ENCODE results near the gene PDZD8. TPM values are rescaled to one million over a fixed set of nuclear protein-coding genes. Genes with fewer than 3 reads are reported as not detected.
"Not testable (repeated sequence)": the region's sequence is repeated elsewhere in the genome, so short reads cannot be mapped to it uniquely, and the experiment has no call there.

PDZD8 gene
- total and polyA plus RNA-seq, 2 experiments from 2014 or later = 4.7 to 12.9 TPM

DNA sequence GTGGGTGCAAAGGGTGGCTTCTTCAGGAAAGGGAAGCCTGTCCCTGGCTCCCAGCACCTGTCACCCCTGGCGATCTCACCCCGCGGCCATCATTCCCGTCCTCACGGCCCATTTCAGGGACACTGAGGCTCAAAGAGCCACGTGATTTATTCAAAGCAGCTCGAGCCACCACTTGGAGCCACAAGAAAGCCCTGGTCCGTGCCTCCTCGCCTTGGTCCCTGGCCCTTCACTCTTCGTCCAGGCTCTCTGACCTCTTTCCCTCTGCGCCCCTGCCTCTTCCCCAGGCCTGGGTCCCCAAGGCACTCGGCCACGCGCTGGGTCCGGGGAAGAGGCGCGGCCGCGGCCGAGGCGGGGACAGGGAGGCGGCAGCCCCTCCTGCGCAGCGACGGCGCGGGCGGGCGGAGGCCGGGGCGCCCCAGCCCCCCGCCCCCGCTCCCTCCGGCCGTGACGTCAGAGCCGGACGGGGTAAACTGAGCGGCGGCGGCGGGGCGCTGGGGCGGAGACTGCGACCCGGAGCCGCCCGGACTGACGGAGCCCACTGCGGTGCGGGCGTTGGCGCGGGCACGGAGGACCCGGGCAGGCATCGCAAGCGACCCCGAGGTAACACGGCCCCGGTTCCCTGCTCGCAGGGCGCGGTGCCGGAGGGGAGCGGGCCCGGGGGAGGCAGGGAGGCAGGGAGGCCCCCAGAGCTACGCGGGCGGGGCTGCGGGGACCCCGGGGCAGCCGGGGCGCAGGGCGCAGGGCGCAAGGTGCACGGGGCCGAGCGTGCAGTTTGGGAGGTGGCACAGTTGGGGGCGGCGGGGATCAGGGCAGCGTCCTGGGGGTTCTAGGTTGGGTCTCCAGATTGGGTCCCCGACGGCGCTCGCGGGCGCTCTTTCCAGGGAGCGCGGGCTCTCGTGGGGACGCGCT lies 134.4 kb downstream of the PDZD8 start, which contains the start of gene SLC18A2:
Gene SLC18A2, plus strand, starts transcription at position 494 of the 909 bp plus-strand sequence. CDS start 580 bp downstream, outside the sequence.
- no peak for DNase-seq (ENCODE audit: low read depth in 1 of 2, low spot score in 1 of 2)
- peak within 1 kb of the TSS; percentile 24 for H3K4me3 ChIP-seq

GRCh38 chr10:117239721-117240620 lies 135.3 kb downstream of the PDZD8 start:
- Histone ChIP-seq H3K4me3 (no peak overlapping the region), H3K4me1 (ENCODE audit: low read depth) (peaks cover 5% of the 10 kb centered on the region), H3K36me3 (no peaks in the 10 kb centered on the region), H3K27me3 (peaks cover 60% of the 10 kb centered on the region), H3K27ac (no peak overlapping the region), H3K9me3 (ENCODE audit: low read depth) (no peaks in the 10 kb centered on the region)
- TF ChIP-seq, protein P1, sequence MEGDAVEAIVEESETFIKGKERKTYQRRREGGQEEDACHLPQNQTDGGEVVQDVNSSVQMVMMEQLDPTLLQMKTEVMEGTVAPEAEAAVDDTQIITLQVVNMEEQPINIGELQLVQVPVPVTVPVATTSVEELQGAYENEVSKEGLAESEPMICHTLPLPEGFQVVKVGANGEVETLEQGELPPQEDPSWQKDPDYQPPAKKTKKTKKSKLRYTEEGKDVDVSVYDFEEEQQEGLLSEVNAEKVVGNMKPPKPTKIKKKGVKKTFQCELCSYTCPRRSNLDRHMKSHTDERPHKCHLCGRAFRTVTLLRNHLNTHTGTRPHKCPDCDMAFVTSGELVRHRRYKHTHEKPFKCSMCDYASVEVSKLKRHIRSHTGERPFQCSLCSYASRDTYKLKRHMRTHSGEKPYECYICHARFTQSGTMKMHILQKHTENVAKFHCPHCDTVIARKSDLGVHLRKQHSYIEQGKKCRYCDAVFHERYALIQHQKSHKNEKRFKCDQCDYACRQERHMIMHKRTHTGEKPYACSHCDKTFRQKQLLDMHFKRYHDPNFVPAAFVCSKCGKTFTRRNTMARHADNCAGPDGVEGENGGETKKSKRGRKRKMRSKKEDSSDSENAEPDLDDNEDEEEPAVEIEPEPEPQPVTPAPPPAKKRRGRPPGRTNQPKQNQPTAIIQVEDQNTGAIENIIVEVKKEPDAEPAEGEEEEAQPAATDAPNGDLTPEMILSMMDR (IDR thresholded peaks at IDR 0.05; ENCODE audit: low read depth, low read length) = no peak
- peak in 1 of 2 donors; percentile 40 for DNase-seq (ENCODE audit: low read depth in 1 of 2, low spot score in 1 of 2)

More for the DNA sequence above, 134.4 kb downstream of the PDZD8 start, which contains the start of gene SLC18A2:
- H3K27ac ChIP-seq = no peak within 1 kb of the TSS
- peaks cover 5% of the 10 kb centered on the region for H3K4me1 ChIP-seq (ENCODE audit: low read depth)
- H3K9me3 ChIP-seq (ENCODE audit: low read depth) = no peaks in the 10 kb centered on the region
- TF ChIP-seq, protein P1 (IDR thresholded peaks at IDR 0.05; ENCODE audit: low read depth, low read length) = no peak
- no peaks in the 10 kb centered on the region for H3K36me3 ChIP-seq
- peaks cover 62% of the 10 kb centered on the region for H3K27me3 ChIP-seq

GRCh38 chr10:117239051-117239450 lies 136.2 kb downstream of the PDZD8 start:
- Histone ChIP-seq H3K27me3 (peaks cover 51% of the 10 kb centered on the region), H3K4me1 (ENCODE audit: low read depth) (peaks cover 5% of the 10 kb centered on the region), H3K27ac (no peak overlapping the region), H3K9me3 (ENCODE audit: low read depth) (no peaks in the 10 kb centered on the region), H3K4me3 (no peak overlapping the region), H3K36me3 (no peaks in the 10 kb centered on the region)
- no peak for DNase-seq (ENCODE audit: low read depth in 1 of 2, low spot score in 1 of 2)
- TF ChIP-seq, protein P1 (IDR thresholded peaks at IDR 0.05; ENCODE audit: low read depth, low read length) = no peak

GRCh38 chr10:117237401-117237991 lies 137.7 kb downstream of the PDZD8 start:
- DNase-seq (ENCODE audit: low read depth in 1 of 2, low spot score in 1 of 2) = no peak
- Histone ChIP-seq H3K27me3 (peaks cover 42% of the 10 kb centered on the region), H3K36me3 (no peaks in the 10 kb centered on the region), H3K27ac (no peak overlapping the region), H3K4me3 (no peak overlapping the region), H3K4me1 (ENCODE audit: low read depth) (peaks cover 5% of the 10 kb centered on the region), H3K9me3 (ENCODE audit: low read depth) (no peaks in the 10 kb centered on the region)
- TF ChIP-seq, protein P1 (IDR thresholded peaks at IDR 0.05; ENCODE audit: low read depth, low read length) = no peak

DNA sequence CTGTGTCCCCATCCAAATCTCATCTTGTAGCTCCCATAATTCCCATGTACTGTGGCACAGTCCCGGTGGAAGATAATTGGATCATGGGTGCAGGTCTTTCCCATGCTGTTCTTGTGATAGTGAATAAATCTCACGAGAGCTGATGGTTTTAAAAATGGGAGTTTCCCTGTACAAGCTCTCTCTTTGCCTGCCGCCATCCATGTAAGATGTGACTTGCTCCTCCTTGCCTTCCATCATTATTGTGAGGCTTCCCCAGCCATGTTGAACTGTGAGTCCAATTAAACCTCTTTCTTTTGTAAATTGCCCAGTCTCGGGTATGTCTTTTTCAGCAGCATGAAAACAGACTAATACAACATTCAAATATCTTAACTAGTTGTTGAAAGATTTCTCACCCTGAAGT lies 145.1 kb downstream of the PDZD8 start:
- H3K4me1 ChIP-seq (ENCODE audit: low read depth); H3K36me3 ChIP-seq; DNase-seq (ENCODE audit: low read depth in 1 of 2, low spot score in 1 of 2); H3K27ac ChIP-seq; H3K4me3 ChIP-seq; H3K9me3 ChIP-seq (ENCODE audit: low read depth): not testable (repeated sequence)
- H3K27me3 ChIP-seq = peaks cover 35% of the 10 kb centered on the region
